GM19240 (cell line): Measurements from ENCODE around the gene C20orf96.
"Not testable (repeated sequence)": the region's sequence is repeated elsewhere in the genome, so short reads cannot be mapped to it uniquely, and the experiment has no call there.

Source experiments
- DNase-seq: peaks from one replicate; pipeline ENCODE4 v3.0.0; 2011; ENCODE audit warnings: low spot score; ENCODE audit not compliant: insufficient read length

C20orf96 gene, protein sequence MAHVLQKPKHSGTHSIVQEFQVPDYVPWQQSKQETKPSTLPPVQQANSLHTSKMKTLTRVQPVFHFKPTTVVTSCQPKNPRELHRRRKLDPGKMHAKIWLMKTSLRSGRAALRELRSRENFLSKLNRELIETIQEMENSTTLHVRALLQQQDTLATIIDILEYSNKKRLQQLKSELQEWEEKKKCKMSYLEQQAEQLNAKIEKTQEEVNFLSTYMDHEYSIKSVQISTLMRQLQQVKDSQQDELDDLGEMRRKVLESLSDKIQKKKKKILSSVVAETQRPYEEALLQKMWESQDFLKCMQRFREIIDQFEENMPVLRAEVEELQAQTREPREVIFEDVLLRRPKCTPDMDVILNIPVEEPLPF

GRCh38 chr20:290084-290831 lies at the start of gene C20orf96:
C20orf96 (minus strand) TSS chr20:290750; CDS start chr20:290610, 140 bp downstream.
- peak; percentile 96 for DNase-seq

- DNase-seq: not testable (repeated sequence)
Observed at GRCh38 chr20:336040-336439, 45.5 kb upstream of the C20orf96 start.

DNA sequence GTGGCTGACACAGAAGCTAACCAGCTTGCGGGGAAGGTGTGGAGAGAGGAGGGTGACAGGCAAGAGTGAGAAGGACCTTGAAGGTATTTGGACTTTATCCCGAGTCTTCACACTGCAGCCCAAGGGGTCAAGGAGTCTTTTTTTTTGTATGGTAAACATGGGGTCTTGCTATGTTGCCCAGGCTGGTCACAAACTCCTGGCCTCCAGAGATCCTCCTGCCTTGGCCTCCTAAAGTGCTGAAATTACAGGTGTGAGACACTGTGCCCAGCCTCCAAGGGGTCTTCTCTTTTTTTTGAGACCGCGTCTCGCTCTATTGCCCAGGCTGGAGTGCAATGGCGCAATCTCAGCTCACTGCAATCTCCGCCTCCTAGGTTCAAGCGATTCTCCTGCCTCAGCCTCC lies 44.0 kb upstream of the C20orf96 start:
- DNase-seq: no peak

GRCh38 chr20:330233-331149 lies 39.9 kb upstream of the C20orf96 start:
- peak; percentile 70 for DNase-seq

GRCh38 chr20:329851-330232 lies 39.3 kb upstream of the C20orf96 start:
- no peak for DNase-seq

DNA sequence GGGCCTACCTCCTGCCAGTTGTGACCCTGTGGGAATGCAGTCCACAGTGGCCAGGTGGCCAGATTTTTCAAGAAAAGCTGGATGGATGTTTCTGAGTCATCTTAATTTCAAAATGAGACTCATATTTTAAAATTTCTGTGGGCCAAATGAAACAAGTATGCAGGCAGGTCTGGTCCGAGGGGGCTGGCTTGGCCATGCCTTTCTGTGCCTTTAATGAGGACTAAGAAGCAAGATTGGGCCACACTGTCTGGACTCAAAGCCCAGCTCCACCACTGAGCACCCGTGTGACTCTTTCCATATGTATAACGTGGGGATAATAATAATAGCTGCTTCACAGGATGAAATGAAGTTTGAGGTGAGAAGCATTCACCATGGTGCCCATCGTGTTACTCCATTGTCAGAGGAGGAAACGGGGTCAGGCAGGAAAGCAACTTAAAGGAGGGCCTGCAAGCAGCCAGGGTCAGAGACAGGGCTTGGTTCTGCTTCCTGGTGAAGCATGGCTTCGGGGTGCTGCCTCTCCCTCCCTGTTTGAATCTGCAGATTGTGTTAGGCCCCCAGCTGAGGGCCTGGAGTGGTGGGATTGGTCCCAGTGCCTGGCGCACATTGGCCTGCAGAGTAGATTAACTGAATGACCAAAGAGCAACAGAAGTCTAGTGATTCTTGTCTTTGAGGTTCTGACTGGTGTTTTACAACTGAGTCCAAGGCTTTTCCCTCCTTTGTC lies 38.6 kb upstream of the C20orf96 start:
- DNase-seq: no peak

DNA sequence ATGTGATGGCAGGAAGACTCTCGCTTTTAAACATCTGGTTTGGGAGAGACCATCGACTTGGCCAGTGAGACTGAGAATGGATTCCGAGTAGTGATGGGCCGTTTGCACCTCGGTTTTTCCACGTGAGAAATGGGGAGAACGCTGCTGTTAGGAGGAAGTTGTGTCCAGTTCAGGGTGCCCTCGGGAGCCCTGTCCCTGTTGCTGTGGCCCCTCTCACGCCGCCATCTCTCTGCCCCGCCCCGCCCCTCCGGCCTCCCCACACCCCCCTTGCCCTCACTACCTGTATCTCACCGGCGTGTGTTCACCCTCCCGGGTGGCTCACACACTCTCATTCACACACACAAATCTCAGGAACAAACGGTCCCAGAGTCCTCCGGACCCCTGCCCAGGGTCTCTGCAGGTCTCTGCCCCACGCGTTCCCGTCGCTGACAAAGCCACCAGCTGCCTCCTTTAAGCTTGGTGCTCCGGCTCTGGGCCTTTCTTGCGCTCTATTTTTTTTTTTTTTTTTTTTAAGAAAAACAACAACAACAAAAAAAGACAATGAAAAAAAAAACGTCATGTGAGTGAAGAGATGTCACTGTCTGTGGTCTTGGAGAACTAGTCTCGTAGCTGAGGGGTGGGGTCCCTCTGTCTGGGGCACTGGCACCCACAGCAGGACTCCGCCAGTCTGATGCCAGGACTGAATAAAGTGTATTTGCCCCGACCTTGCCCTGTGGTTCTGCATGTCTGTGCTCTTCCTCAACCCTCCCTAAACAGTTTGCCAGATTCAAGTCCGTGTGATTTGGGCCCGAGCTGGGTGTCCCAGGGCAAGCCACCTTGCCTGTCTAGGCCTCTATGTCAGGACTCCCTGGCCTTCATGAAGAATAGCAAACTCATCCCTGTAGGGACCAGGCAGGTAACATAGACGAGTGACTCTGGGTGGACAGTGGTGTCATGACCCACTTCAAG lies 37.8 kb upstream of the C20orf96 start:
- DNase-seq: no peak

DNA sequence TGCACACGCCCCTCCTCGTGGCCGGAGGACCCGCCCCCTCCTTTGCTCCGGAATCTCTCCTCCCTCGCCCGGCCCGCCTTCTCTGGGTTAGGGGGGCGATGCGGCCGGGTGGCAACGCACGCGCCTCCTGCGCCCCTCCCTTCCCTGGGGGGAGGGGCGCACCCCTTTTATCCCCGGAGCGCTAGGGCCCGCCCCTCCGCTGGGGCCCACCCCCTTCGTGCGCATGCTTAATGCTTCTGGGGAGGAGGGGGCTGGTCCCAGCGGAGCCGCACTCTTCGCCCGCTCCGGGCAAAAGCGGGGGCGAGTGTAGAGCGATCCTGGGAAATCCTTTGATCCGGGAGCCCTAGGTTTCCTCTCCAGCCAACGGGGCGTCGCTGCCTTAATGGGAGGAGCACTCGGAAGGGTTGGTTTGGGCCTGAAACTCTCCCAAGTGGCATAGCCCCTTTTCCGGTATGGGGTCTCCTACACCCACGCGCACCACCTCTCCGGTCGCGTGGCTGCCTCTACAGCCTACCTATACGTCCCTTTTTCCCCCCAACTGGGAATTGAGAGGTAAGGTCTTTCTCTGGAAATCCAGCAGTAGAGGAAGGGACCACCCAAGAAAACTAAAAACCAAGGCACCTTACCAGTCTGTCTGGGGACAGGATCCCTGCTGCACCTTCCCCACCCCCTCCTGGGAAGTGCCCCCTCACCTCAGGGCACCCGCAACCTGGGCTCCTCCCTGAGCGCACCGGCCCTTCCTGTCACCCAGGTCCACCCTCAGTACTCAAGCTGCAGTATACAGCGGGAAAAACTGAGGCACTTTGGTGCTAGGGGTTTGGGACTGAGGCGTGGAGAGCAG lies 36.9 kb upstream of the C20orf96 start:
- peak; percentile 61 for DNase-seq

DNA sequence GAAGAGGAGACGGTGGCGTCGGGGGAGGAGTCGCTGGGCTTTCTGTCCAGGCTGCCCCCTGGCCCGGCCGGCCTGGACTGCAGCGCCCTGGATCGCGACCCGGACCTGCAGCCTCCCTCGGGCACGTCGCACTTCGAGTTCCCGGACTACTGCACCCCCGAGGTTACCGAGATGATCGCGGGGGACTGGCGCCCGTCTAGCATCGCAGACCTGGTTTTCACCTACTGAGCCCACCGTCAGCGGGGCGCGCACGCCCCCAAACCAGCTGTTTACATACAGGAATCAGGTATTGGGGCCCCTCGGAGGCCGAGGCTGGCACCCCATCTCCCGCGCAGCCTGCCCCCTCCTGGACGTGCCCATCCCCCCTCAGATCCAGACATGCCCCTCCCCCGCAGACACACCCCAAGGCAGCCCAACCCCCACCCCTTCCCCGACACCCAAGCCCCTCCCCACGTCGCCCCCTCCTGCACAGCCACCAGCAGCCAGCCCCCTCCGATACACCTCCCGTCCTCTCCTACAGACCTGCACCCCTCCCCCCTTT lies 36.2 kb upstream of the C20orf96 start:
- no peak for DNase-seq

GRCh38 chr20:325889-326644 lies 35.5 kb upstream of the C20orf96 start:
- no peak for DNase-seq

DNA sequence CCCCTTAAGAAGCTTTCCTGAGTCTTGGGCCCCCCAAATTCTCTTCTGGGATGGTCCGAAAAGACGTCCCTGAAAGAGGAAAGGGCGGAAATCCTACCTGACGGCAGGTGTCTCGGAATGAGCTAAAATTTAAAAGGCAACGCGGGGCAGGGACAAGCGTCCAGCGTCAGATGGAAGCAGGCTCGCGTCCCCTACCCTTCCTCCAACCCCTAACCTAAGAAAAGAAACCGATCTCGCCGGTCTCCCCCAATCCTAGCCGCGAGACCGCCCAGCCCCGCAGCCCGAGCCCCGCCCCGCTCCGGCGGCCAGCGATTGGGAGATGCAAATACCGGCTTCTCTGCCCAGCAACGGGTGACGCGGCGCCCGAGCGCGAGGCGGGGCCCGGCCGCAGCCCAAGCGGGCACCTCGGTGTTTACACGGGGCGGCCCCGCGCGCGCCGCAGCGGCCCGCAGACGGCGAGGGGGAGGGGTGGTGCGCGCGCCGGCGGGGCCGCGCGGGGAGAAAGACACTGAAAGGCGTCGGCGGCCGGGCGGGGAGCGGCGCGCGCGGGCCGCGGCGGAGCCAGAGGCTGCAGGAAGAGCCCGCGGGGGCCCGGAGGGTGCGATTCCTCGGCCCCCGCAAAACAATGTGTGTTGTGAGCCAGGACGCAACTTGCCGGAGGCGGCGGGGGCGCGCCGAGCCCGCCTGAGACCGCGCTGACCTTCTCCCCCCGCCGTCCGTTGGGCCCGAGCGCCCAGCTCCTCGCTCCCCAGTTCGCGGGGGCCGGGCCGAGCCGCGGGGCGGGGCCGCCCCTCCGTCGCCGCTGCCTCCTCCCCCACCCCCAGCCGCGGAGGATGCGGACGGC lies 34.7 kb upstream of the C20orf96 start, which contains the start of gene SOX12:
Gene SOX12, plus strand, starts transcription at position 508 of the 844 bp plus-strand sequence. CDS start 373 bp downstream, outside the sequence.
- peak; percentile 82 for DNase-seq

GRCh38 chr20:324177-325044 lies 33.9 kb upstream of the C20orf96 start:
- peak; percentile 82 for DNase-seq

DNA sequence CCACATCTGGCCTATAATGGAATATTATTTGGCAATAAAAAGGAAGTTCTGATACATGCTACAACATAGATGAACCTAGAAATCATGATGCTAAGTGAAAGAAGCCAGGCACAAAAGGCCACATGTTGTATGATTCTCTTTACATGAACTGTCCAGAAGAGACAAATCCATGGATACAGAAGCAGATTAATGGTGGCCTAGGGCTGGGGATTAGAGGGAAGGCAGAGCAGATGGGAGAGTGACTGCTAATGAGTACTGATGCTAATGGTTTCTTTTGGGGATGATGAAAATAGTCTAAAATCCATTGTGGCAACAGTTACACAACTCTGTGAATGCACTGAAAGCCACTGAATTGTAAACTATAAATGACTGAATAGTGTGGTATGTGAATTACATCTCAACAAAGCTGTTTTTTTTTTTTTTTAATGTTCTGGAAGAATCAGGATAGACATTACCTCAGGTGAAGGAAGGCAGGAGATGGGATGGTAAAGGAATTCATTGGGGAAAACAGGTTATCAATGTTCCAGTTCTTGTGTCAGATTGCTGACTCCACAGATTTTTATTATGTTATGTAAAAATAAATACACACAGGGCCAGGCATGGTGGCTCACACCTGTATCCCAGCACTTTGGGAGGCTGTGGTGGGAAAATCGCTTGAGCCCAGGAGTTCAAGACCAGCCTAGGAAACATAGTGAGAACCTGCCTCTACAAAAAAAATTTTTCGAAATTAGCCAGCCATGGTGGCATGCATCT lies 25.9 kb upstream of the C20orf96 start:
- DNase-seq: no peak

DNA sequence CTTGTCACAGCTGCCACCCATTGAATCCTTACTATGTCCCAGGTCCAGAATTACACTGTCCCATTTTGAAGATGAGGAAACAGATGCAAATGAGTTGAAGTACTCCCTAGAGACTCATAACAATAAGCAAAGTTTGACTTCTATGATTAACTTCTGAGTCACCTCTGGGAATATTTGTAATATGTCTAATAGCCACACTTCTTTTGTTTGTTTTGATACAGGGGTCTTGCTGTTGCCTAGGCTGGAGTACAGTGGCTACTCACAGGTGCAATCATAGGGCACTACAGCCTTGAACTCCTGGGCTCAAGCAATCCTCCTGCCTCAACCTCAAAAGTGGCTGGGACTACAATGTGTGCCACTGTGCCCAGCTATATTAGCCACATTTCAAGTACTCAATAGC lies 23.4 kb upstream of the C20orf96 start:
- DNase-seq: no peak

- no peak for DNase-seq
Observed at GRCh38 chr20:313402-313801, 22.9 kb upstream of the C20orf96 start.
